ENCODE measurements around the gene FETUB. TPM values are rescaled to one million over a fixed set of nuclear protein-coding genes. Genes with fewer than 3 reads are reported as not detected.
"Not testable (repeated sequence)": the region's sequence is repeated elsewhere in the genome, so short reads cannot be mapped to it uniquely, and the experiment has no call there.

The FETUB gene
- total RNA-seq, 2 experiments from 2014 or later, result not detected

DNA sequence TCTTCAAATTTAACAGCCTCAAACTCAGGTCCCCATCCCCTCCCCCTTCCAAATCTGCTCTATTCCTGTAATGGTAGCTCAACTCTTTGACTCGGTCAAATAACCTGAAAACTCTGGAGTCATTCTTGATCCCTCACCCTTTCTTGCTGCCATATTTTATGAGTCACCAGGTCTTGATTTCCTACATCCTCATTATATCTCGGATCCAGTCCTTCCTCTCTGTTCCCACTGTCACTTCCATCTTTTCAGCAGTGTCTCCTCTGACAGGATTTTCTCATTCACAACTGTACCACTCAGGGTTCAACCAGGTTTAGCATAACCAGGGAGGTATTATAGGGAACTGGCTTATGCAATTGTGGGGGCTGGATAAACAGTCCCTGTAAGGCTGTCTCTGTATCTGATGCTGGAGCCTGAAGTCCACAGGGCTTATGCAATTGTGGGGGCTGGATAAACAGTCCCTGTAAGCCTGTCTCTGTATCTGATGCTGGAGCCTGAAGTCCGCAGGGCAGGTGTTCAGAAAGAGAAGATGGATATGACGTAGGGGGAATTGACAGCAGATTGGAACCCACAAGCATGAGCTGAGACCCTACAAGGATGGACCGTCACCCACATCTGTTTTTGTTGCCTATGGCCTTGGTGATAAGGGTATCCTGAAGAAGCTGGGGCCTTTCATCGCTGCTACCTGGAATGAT, 9.1 kb upstream of the FETUB start:
- Histone ChIP-seq H3K36me3 (ENCODE audit: insufficient read depth, low read length) (no peaks in the 10 kb centered on the region), H3K4me3 (ENCODE audit: low read depth, low read length, poor library complexity, severe bottlenecking) (no peak overlapping the region), H3K9me2 (ENCODE audit: insufficient read depth, low read length) (no peaks in the 10 kb centered on the region), H3K4me1 (ENCODE audit: insufficient read depth, low read length, poor library complexity, severe bottlenecking) (peaks cover 5% of the 10 kb centered on the region), H3K9me3 (ENCODE audit: low read length) (no peaks in the 10 kb centered on the region), H4K20me1 (ENCODE audit: insufficient read depth, low read length) (no peaks in the 10 kb centered on the region), H3K27ac (ENCODE audit: low read depth, low read length, poor library complexity, severe bottlenecking) (no peak overlapping the region), H3K79me2 (ENCODE audit: insufficient read depth, low read depth, low read length) (no peaks in the 10 kb centered on the region), H3K4me2 (ENCODE audit: low read length) (no peak overlapping the region), H2AFZ (ENCODE audit: low read length) (no peak overlapping the region)
- POLR2A ChIA-PET, result interaction anchor here (0.5 to 1.0 kb wide), 4 partner anchors 18 to 129 kb away, joined by 3 read pairs; no protein-coding TSS in a partner anchor
- DNase-seq (ENCODE audit: low spot score), result no peak
- intact Hi-C loops (cut with micrococcal nuclease; ENCODE audit: unreplicated experiment), result no loop called here
- CTCF ChIA-PET (ENCODE audit: unreplicated experiment), result interaction anchor here (0.6 kb wide), 1 partner anchor 39 kb away, joined by 3 read pairs; no protein-coding TSS in a partner anchor
- BruUV-seq (replicated peaks), result no TSS peak
- TF ChIP-seq, protein P1, sequence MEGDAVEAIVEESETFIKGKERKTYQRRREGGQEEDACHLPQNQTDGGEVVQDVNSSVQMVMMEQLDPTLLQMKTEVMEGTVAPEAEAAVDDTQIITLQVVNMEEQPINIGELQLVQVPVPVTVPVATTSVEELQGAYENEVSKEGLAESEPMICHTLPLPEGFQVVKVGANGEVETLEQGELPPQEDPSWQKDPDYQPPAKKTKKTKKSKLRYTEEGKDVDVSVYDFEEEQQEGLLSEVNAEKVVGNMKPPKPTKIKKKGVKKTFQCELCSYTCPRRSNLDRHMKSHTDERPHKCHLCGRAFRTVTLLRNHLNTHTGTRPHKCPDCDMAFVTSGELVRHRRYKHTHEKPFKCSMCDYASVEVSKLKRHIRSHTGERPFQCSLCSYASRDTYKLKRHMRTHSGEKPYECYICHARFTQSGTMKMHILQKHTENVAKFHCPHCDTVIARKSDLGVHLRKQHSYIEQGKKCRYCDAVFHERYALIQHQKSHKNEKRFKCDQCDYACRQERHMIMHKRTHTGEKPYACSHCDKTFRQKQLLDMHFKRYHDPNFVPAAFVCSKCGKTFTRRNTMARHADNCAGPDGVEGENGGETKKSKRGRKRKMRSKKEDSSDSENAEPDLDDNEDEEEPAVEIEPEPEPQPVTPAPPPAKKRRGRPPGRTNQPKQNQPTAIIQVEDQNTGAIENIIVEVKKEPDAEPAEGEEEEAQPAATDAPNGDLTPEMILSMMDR (conservative IDR thresholded peaks at IDR 0.05; ENCODE audit: low read length), result no peak
- no peak for TF ChIP-seq EZH2phosphoT487 (IDR thresholded peaks at IDR 0.05; ENCODE audit: borderline replicate concordance, low read depth, low read length)

GRCh38 chr3:186633481-186633880, 6.7 kb upstream of the FETUB start:
- H3K27ac ChIP-seq (ENCODE audit: low read depth, low read length, poor library complexity, severe bottlenecking), result no peak overlapping the region
- no peak overlapping the region for H2AFZ ChIP-seq (ENCODE audit: low read length)
- ChIA-PET CTCF (ENCODE audit: unreplicated experiment) (interaction anchor here (0.9 kb wide), 1 partner anchor 10 kb away, joined by 3 read pairs; no protein-coding TSS in a partner anchor), POLR2A (no interaction called here)
- H3K4me1 ChIP-seq (ENCODE audit: insufficient read depth, low read length, poor library complexity, severe bottlenecking), result no peaks in the 10 kb centered on the region
- no TSS peak for BruUV-seq (replicated peaks)
- TF ChIP-seq, protein P1 (conservative IDR thresholded peaks at IDR 0.05; ENCODE audit: low read length), result no peak
- no peak for TF ChIP-seq EZH2phosphoT487 (IDR thresholded peaks at IDR 0.05; ENCODE audit: borderline replicate concordance, low read depth, low read length)
- no peaks in the 10 kb centered on the region for H3K9me3 ChIP-seq (ENCODE audit: low read length)
- H3K79me2 ChIP-seq (ENCODE audit: insufficient read depth, low read depth, low read length), result no peaks in the 10 kb centered on the region
- no peak overlapping the region for H3K4me3 ChIP-seq (ENCODE audit: low read depth, low read length, poor library complexity, severe bottlenecking)
- H3K9me2 ChIP-seq (ENCODE audit: insufficient read depth, low read length), result no peaks in the 10 kb centered on the region
- no peak overlapping the region for H3K4me2 ChIP-seq (ENCODE audit: low read length)
- no peaks in the 10 kb centered on the region for H3K36me3 ChIP-seq (ENCODE audit: insufficient read depth, low read length)
- intact Hi-C loops (cut with micrococcal nuclease; ENCODE audit: unreplicated experiment), result no loop called here
- no peak for DNase-seq (ENCODE audit: low spot score)
- H4K20me1 ChIP-seq (ENCODE audit: insufficient read depth, low read length), result no peaks in the 10 kb centered on the region

- BruUV-seq (replicated peaks); H3K27ac ChIP-seq (ENCODE audit: low read depth, low read length, poor library complexity, severe bottlenecking); H3K4me2 ChIP-seq (ENCODE audit: low read length); H3K9me3 ChIP-seq (ENCODE audit: low read length); DNase-seq (ENCODE audit: low spot score); POLR2A ChIA-PET; intact Hi-C loops (cut with micrococcal nuclease; ENCODE audit: unreplicated experiment); H3K4me3 ChIP-seq (ENCODE audit: low read depth, low read length, poor library complexity, severe bottlenecking); H2AFZ ChIP-seq (ENCODE audit: low read length); H4K20me1 ChIP-seq (ENCODE audit: insufficient read depth, low read length); CTCF ChIA-PET (ENCODE audit: unreplicated experiment); H3K4me1 ChIP-seq (ENCODE audit: insufficient read depth, low read length, poor library complexity, severe bottlenecking); H3K9me2 ChIP-seq (ENCODE audit: insufficient read depth, low read length); H3K79me2 ChIP-seq (ENCODE audit: insufficient read depth, low read depth, low read length); H3K36me3 ChIP-seq (ENCODE audit: insufficient read depth, low read length): not testable (repeated sequence)
These were observed 6.0 kb upstream of the FETUB start for GRCh38 chr3:186634207-186634606.

Data from OCI-LY7 (cell line).